GM23338 (cell line): ENCODE data around the gene MIX23. TPM values are rescaled to one million over a fixed set of nuclear protein-coding genes. Genes with fewer than 3 reads are reported as not detected.

Source experiments
- ATAC-seq: fragments of 200-7000 bp; cut with Tn5 transposase; 3 replicates; pipeline ENCODE4 v1.9.1; 2020
- DNase-seq: peaks from one replicate; pipeline ENCODE4 v3.0.0-alpha.2; 2015; ENCODE audit warnings: low spot score
- H2AFZ ChIP-seq: fragments of 200-600 bp; sonication (generic); 2 replicates; pipeline ENCODE4 v1.8.0; 2016; ENCODE audit warnings: antibody characterized with exemption, mild to moderate bottlenecking, moderate library complexity
- H3F3A ChIP-seq: fragments of 200-600 bp; sonication (generic); replicated peaks from 2 replicates; pipeline ENCODE4 v1.8.0; 2017; ENCODE audit warnings: antibody characterized with exemption, mixed run types, low read depth
- H3K27ac ChIP-seq: fragments of 200-600 bp; sonication (generic); 2 replicates; pipeline ENCODE4 v1.6.1; 2016; ENCODE audit warnings: low read depth
- H3K27me3 ChIP-seq: fragments of 200-600 bp; sonication (generic); 2 replicates; pipeline ENCODE4 v1.8.0; 2016; ENCODE audit warnings: mild to moderate bottlenecking, mixed run types, moderate library complexity; ENCODE audit not compliant: insufficient read depth
- H3K36me3 ChIP-seq: fragments of 200-600 bp; sonication (generic); 2 replicates; pipeline ENCODE4 v1.8.0; 2016; ENCODE audit warnings: mild to moderate bottlenecking; ENCODE audit not compliant: insufficient read depth
- H3K4me1 ChIP-seq: fragments of 200-600 bp; sonication (generic); 2 replicates; pipeline ENCODE4 v1.8.0; 2016; ENCODE audit warnings: mild to moderate bottlenecking, moderate library complexity; ENCODE audit not compliant: insufficient read depth
- H3K4me2 ChIP-seq: fragments of 200-600 bp; sonication (generic); 2 replicates; pipeline ENCODE4 v1.7.1; 2017; ENCODE audit warnings: mixed run types
- H3K4me3 ChIP-seq: fragments of 200-600 bp; sonication (generic); 2 replicates; pipeline ENCODE4 v1.6.1; 2016; ENCODE audit warnings: mixed run types
- H3K79me2 ChIP-seq: fragments of 200-600 bp; sonication (generic); replicated peaks from 2 replicates; pipeline ENCODE4 v1.8.0; 2017; ENCODE audit warnings: mild to moderate bottlenecking; ENCODE audit not compliant: insufficient read depth
- H3K9me2 ChIP-seq: fragments of 200-600 bp; sonication (generic); 2 replicates; pipeline ENCODE4 v1.8.0; 2017; ENCODE audit not compliant: insufficient read depth
- H4K20me1 ChIP-seq: fragments of 200-600 bp; sonication (generic); replicated peaks from 2 replicates; pipeline ENCODE4 v1.8.0; 2017; ENCODE audit warnings: mild to moderate bottlenecking; ENCODE audit not compliant: insufficient read depth
- H3K27ac Mint-ChIP-seq: 2 replicates; pipeline ENCODE4 v1.8.0; 2020; ENCODE audit warnings: inconsistent platforms, mild to moderate bottlenecking, moderate library complexity, mixed read lengths
- H3K27me3 Mint-ChIP-seq: 3 replicates; pipeline ENCODE4 v1.8.0; 2022; ENCODE audit warnings: low read depth, mild to moderate bottlenecking, moderate library complexity, mixed read lengths, inconsistent platforms; ENCODE audit not compliant: insufficient read depth, poor library complexity
- H3K36me3 Mint-ChIP-seq: 3 replicates; pipeline ENCODE4 v1.8.0; 2021; ENCODE audit warnings: low read depth, mild to moderate bottlenecking, inconsistent platforms, moderate library complexity, mixed read lengths
- H3K4me1 Mint-ChIP-seq: 3 replicates; pipeline ENCODE4 v1.8.0; 2020; ENCODE audit warnings: mild to moderate bottlenecking, inconsistent platforms, mixed read lengths
- H3K4me3 Mint-ChIP-seq: 3 replicates; pipeline ENCODE4 v1.8.0; 2021; ENCODE audit warnings: moderate library complexity, mild to moderate bottlenecking, inconsistent platforms, mixed read lengths
- H3K9me3 Mint-ChIP-seq: 3 replicates; pipeline ENCODE4 v1.8.0; 2020; ENCODE audit warnings: moderate library complexity, mild to moderate bottlenecking, inconsistent platforms, mixed read lengths
- CREB1 ChIP-seq: fragments of 250-450 bp; sonication (Bioruptor Pico); IDR thresholded peaks from 2 replicates; pipeline ENCODE4 v1.5.0; 2020; ENCODE audit warnings: low read depth, mild to moderate bottlenecking, moderate library complexity
- EZH2 ChIP-seq: fragments of 200-600 bp; sonication (generic); IDR thresholded peaks from one replicate; pipeline ENCODE4 v1.8.0; 2017; ENCODE audit warnings: antibody characterized with exemption, mild to moderate bottlenecking, low read depth; ENCODE audit not compliant: unreplicated experiment
- EZH2phosphoT487 ChIP-seq: fragments of 200-600 bp; sonication (generic); IDR thresholded peaks from one replicate; pipeline ENCODE4 v1.8.1; 2018; ENCODE audit warnings: antibody characterized with exemption; ENCODE audit not compliant: unreplicated experiment
- JUNB ChIP-seq: IDR thresholded peaks from one replicate; pipeline ENCODE4 v1.6.1; 2016; ENCODE audit warnings: antibody characterized with exemption; ENCODE audit not compliant: unreplicated experiment
- NANOG ChIP-seq: IDR thresholded peaks from 2 replicates; pipeline ENCODE4 v1.6.1; 2016; ENCODE audit warnings: antibody characterized with exemption, borderline replicate concordance
- POLR2AphosphoS5 ChIP-seq: IDR thresholded peaks from 2 replicates; pipeline ENCODE4 v1.6.1; 2016; ENCODE audit warnings: antibody characterized with exemption, low read depth
- STAT1 ChIP-seq: IDR thresholded peaks from one replicate; pipeline ENCODE4 v1.6.1; 2016; ENCODE audit warnings: antibody characterized with exemption; ENCODE audit not compliant: unreplicated experiment
- ZNF114 ChIP-seq: fragments of 250-450 bp; sonication (Bioruptor Pico); IDR thresholded peaks from 2 replicates; pipeline ENCODE4 v1.5.0; 2020; ENCODE audit warnings: mild to moderate bottlenecking, moderate library complexity
- ZNF331 ChIP-seq: fragments of 250-450 bp; sonication (Bioruptor Pico); IDR thresholded peaks from 2 replicates; pipeline ENCODE4 v1.5.0; 2020; ENCODE audit warnings: low read depth, mild to moderate bottlenecking, moderate library complexity
- polyA plus RNA-seq: library from polyadenylated mRNA; unstranded; fragments of >200 nt; fragmentation: Nextera tagmentation; extraction: Ambion mirVana; gene quantifications from 2 replicates; pipeline ENCODE4 v1.2.1, GENCODE V29; 2016
- total RNA-seq: library from RNA; depleted of rRNA; stranded (reverse); fragments of >200 nt; shearing (Covaris generic); gene quantifications from 2 replicates; pipeline ENCODE4 v1.2.3, GENCODE V29; 2014
- TF ChIP-seq, protein P1 (sequence below): IDR thresholded peaks from one replicate; pipeline ENCODE4 v1.6.1; 2018; ENCODE audit warnings: antibody characterized with exemption; ENCODE audit not compliant: unreplicated experiment
- TF ChIP-seq, protein P2 (sequence below), 2 experiments: fragments of 200-600 bp in 1 of 2; sonication (generic) in 1 of 2; conservative IDR thresholded peaks; 2 replicates each; pipeline versions ENCODE4 v1.5.1 to v1.6.1; 2016 to 2017; ENCODE audit warnings: antibody characterized with exemption in 2 of 2, low read depth in 2 of 2, mild to moderate bottlenecking in 2 of 2, moderate library complexity in 1 of 2
- TF ChIP-seq, protein P3 (sequence below): fragments of 250-450 bp; sonication (Bioruptor Pico); IDR thresholded peaks from 2 replicates; pipeline ENCODE4 v1.5.0; 2020; ENCODE audit warnings: mild to moderate bottlenecking, moderate library complexity
- TF ChIP-seq, protein P4 (sequence below): IDR thresholded peaks from 2 replicates; pipeline ENCODE4 v1.6.1; 2016; ENCODE audit warnings: antibody characterized with exemption

Gene MIX23
- total and polyA plus RNA-seq, 2 experiments from 2014 or later: 57.7 to 146 TPM

DNA sequence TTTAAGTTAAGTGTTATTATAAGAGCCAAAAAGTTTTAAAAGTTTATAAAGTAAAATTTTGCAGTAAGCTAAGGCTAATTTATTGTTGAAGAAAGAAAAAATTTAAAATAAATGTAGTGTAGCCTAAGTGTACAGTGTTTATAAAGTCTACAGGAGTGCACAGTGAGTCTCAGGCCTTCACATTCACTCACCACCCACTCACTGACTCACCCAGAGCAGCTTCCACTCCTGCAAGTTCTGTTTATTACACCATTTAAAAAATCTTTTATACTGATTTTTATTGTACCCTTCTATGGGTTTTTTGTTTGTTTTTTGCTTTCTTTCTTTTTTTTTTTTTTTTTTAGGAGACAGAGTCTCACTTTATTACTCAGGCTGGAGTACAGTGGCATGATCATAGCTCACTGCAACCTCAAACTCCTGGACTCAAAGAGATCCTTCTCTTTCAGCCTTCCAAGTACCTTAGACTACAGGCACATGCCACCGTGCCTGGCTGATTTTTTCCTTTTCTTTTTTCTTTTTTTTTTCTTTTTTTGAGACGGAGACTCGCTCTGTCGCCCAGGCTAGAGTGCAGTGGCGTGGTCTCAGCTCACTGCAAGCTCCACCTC is 32.1 kb downstream of the MIX23 start:
- TF ChIP-seq EZH2phosphoT487: no peak
- TF ChIP-seq, protein P1, sequence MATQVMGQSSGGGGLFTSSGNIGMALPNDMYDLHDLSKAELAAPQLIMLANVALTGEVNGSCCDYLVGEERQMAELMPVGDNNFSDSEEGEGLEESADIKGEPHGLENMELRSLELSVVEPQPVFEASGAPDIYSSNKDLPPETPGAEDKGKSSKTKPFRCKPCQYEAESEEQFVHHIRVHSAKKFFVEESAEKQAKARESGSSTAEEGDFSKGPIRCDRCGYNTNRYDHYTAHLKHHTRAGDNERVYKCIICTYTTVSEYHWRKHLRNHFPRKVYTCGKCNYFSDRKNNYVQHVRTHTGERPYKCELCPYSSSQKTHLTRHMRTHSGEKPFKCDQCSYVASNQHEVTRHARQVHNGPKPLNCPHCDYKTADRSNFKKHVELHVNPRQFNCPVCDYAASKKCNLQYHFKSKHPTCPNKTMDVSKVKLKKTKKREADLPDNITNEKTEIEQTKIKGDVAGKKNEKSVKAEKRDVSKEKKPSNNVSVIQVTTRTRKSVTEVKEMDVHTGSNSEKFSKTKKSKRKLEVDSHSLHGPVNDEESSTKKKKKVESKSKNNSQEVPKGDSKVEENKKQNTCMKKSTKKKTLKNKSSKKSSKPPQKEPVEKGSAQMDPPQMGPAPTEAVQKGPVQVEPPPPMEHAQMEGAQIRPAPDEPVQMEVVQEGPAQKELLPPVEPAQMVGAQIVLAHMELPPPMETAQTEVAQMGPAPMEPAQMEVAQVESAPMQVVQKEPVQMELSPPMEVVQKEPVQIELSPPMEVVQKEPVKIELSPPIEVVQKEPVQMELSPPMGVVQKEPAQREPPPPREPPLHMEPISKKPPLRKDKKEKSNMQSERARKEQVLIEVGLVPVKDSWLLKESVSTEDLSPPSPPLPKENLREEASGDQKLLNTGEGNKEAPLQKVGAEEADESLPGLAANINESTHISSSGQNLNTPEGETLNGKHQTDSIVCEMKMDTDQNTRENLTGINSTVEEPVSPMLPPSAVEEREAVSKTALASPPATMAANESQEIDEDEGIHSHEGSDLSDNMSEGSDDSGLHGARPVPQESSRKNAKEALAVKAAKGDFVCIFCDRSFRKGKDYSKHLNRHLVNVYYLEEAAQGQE: no peak
- no peak for TF ChIP-seq EZH2
- no peak for TF ChIP-seq STAT1
- TF ChIP-seq CREB1 (CRISPR knock-in tag): no peak
- TF ChIP-seq, protein P2, sequence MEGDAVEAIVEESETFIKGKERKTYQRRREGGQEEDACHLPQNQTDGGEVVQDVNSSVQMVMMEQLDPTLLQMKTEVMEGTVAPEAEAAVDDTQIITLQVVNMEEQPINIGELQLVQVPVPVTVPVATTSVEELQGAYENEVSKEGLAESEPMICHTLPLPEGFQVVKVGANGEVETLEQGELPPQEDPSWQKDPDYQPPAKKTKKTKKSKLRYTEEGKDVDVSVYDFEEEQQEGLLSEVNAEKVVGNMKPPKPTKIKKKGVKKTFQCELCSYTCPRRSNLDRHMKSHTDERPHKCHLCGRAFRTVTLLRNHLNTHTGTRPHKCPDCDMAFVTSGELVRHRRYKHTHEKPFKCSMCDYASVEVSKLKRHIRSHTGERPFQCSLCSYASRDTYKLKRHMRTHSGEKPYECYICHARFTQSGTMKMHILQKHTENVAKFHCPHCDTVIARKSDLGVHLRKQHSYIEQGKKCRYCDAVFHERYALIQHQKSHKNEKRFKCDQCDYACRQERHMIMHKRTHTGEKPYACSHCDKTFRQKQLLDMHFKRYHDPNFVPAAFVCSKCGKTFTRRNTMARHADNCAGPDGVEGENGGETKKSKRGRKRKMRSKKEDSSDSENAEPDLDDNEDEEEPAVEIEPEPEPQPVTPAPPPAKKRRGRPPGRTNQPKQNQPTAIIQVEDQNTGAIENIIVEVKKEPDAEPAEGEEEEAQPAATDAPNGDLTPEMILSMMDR (conservative IDR thresholded peaks at IDR 0.05; ENCODE audit: low read depth in 2 of 2): no peak
- TF ChIP-seq POLR2AphosphoS5: no peak
- TF ChIP-seq NANOG: no peak
- no peak for TF ChIP-seq ZNF114 (CRISPR knock-in tag)
- no peak for TF ChIP-seq JUNB
- TF ChIP-seq, protein P3, sequence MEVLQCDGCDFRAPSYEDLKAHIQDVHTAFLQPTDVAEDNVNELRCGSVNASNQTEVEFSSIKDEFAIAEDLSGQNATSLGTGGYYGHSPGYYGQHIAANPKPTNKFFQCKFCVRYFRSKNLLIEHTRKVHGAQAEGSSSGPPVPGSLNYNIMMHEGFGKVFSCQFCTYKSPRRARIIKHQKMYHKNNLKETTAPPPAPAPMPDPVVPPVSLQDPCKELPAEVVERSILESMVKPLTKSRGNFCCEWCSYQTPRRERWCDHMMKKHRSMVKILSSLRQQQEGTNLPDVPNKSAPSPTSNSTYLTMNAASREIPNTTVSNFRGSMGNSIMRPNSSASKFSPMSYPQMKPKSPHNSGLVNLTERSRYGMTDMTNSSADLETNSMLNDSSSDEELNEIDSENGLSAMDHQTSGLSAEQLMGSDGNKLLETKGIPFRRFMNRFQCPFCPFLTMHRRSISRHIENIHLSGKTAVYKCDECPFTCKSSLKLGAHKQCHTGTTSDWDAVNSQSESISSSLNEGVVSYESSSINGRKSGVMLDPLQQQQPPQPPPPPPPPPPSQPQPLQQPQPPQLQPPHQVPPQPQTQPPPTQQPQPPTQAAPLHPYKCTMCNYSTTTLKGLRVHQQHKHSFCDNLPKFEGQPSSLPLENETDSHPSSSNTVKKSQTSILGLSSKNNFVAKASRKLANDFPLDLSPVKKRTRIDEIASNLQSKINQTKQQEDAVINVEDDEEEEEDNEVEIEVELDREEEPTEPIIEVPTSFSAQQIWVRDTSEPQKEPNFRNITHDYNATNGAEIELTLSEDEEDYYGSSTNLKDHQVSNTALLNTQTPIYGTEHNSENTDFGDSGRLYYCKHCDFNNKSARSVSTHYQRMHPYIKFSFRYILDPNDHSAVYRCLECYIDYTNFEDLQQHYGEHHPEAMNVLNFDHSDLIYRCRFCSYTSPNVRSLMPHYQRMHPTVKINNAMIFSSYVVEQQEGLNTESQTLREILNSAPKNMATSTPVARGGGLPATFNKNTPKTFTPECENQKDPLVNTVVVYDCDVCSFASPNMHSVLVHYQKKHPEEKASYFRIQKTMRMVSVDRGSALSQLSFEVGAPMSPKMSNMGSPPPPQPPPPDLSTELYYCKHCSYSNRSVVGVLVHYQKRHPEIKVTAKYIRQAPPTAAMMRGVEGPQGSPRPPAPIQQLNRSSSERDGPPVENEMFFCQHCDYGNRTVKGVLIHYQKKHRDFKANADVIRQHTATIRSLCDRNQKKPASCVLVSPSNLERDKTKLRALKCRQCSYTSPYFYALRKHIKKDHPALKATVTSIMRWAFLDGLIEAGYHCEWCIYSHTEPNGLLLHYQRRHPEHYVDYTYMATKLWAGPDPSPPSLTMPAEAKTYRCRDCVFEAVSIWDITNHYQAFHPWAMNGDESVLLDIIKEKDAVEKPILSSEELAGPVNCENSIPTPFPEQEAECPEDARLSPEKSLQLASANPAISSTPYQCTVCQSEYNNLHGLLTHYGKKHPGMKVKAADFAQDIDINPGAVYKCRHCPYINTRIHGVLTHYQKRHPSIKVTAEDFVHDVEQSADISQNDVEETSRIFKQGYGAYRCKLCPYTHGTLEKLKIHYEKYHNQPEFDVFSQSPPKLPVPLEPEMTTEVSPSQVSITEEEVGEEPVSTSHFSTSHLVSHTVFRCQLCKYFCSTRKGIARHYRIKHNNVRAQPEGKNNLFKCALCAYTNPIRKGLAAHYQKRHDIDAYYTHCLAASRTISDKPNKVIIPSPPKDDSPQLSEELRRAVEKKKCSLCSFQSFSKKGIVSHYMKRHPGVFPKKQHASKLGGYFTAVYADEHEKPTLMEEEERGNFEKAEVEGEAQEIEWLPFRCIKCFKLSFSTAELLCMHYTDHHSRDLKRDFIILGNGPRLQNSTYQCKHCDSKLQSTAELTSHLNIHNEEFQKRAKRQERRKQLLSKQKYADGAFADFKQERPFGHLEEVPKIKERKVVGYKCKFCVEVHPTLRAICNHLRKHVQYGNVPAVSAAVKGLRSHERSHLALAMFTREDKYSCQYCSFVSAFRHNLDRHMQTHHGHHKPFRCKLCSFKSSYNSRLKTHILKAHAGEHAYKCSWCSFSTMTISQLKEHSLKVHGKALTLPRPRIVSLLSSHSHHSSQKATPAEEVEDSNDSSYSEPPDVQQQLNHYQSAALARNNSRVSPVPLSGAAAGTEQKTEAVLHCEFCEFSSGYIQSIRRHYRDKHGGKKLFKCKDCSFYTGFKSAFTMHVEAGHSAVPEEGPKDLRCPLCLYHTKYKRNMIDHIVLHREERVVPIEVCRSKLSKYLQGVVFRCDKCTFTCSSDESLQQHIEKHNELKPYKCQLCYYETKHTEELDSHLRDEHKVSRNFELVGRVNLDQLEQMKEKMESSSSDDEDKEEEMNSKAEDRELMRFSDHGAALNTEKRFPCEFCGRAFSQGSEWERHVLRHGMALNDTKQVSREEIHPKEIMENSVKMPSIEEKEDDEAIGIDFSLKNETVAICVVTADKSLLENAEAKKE (CRISPR knock-in tag): no peak
- no peak for TF ChIP-seq ZNF331 (CRISPR knock-in tag)
- TF ChIP-seq, protein P4, sequence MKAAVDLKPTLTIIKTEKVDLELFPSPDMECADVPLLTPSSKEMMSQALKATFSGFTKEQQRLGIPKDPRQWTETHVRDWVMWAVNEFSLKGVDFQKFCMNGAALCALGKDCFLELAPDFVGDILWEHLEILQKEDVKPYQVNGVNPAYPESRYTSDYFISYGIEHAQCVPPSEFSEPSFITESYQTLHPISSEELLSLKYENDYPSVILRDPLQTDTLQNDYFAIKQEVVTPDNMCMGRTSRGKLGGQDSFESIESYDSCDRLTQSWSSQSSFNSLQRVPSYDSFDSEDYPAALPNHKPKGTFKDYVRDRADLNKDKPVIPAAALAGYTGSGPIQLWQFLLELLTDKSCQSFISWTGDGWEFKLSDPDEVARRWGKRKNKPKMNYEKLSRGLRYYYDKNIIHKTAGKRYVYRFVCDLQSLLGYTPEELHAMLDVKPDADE: no peak
- no peak for DNase-seq
- Histone ChIP-seq H3K79me2 (no peaks in the 10 kb centered on the region), H3K4me3 (no peak overlapping the region), H3K27me3 (no peaks in the 10 kb centered on the region), H3K4me1 (no peaks in the 10 kb centered on the region), H3K27ac (no peak overlapping the region), H3K9me2 (no peaks in the 10 kb centered on the region), H4K20me1 (no peaks in the 10 kb centered on the region), H3K36me3 (no peaks in the 10 kb centered on the region), H3F3A (no peaks in the 10 kb centered on the region), H2AFZ (no peak overlapping the region), H3K4me2 (no peak overlapping the region)
- H3K4me3 Mint-ChIP-seq: no peak overlapping the region
- no peak for ATAC-seq
- no peaks in the 10 kb centered on the region for H3K27me3 Mint-ChIP-seq
- no peak overlapping the region for H3K27ac Mint-ChIP-seq
- no peaks in the 10 kb centered on the region for H3K4me1 Mint-ChIP-seq
- H3K36me3 Mint-ChIP-seq: no peaks in the 10 kb centered on the region
- peaks cover 4% of the 10 kb centered on the region; the same call in 1 of the 3 replicates for H3K9me3 Mint-ChIP-seq
